ENCODE data around the gene WFDC2.

Gene WFDC2

GRCh38 chr20:45501600-45501999, 32.0 kb downstream of the WFDC2 start:
- DNase-seq: no peak

GRCh38 chr20:45502561-45502960, 33.0 kb downstream of the WFDC2 start:
- no peak for DNase-seq

GRCh38 chr20:45503403-45503802, 33.9 kb downstream of the WFDC2 start:
- no peak for DNase-seq

- no peak for DNase-seq
These were observed 36.8 kb downstream of the WFDC2 start for GRCh38 chr20:45506398-45506797.

- no peak for DNase-seq
These were observed 37.7 kb downstream of the WFDC2 start for GRCh38 chr20:45507011-45507820.

- DNase-seq: no peak
These were observed 38.7 kb downstream of the WFDC2 start for GRCh38 chr20:45508068-45508886.

- no peak for DNase-seq
These were observed 39.5 kb downstream of the WFDC2 start for GRCh38 chr20:45509091-45509490.

- no peak for DNase-seq
These were observed 40.8 kb downstream of the WFDC2 start for GRCh38 chr20:45510242-45510862.

- DNase-seq: no peak
These were observed 45.8 kb downstream of the WFDC2 start, which contains the start of gene SPINT3 for GRCh38 chr20:45515147-45515913. Gene SPINT3, minus strand, starts transcription at chr20:45515622. Its CDS starts 14 bp downstream, at chr20:45515608.

GRCh38 chr20:45518282-45518681, 48.7 kb downstream of the WFDC2 start:
- DNase-seq: no peak

GRCh38 chr20:45523821-45524220, 54.3 kb downstream of the WFDC2 start:
- no peak for DNase-seq

- no peak for DNase-seq
These were observed 57.7 kb downstream of the WFDC2 start for GRCh38 chr20:45527294-45527693.

All from NCI-H2029 (cell line).